Mucosa of rectum (tissue), 2 donors: ENCODE data around the gene PLEKHA8.

Source experiments
- H3K27ac ChIP-seq, 2 donors: one replicate each; pipeline ENCODE4 v1.7.0; 2013; ENCODE audit warnings: inconsistent platforms in 2 of 2, low read depth in 2 of 2, low read length in 2 of 2
- H3K27me3 ChIP-seq, 2 donors: one replicate each; pipeline ENCODE4 v1.7.0; 2013; ENCODE audit warnings: low read length in 2 of 2; ENCODE audit not compliant: control insufficient read depth in 2 of 2, insufficient read depth in 2 of 2
- H3K36me3 ChIP-seq, 2 donors: one replicate each; pipeline ENCODE4 v1.7.0; 2013; ENCODE audit warnings: low read length in 2 of 2; ENCODE audit not compliant: control insufficient read depth in 2 of 2, insufficient read depth in 2 of 2
- H3K4me1 ChIP-seq, 2 donors: one replicate each; pipeline ENCODE4 v1.7.0; 2013; ENCODE audit warnings: low read length in 2 of 2, mild to moderate bottlenecking in 1 of 2; ENCODE audit not compliant: control insufficient read depth in 2 of 2, insufficient read depth in 2 of 2
- H3K4me3 ChIP-seq, 2 donors: one replicate each; pipeline ENCODE4 v1.7.0; 2013; ENCODE audit warnings: low read length in 2 of 2
- H3K9ac ChIP-seq, 2 donors: one replicate each; pipeline ENCODE4 v1.7.0; 2013; ENCODE audit warnings: low read length in 2 of 2, low read depth in 1 of 2, mild to moderate bottlenecking in 1 of 2
- H3K9me3 ChIP-seq, 2 donors: one replicate each; pipeline ENCODE4 v1.7.0; 2013; ENCODE audit warnings: low read length in 2 of 2; ENCODE audit not compliant: control insufficient read depth in 2 of 2
- donor health status: healthy.
- donor health status: Normal muscosa, but diverticular disease.

The PLEKHA8 gene

DNA sequence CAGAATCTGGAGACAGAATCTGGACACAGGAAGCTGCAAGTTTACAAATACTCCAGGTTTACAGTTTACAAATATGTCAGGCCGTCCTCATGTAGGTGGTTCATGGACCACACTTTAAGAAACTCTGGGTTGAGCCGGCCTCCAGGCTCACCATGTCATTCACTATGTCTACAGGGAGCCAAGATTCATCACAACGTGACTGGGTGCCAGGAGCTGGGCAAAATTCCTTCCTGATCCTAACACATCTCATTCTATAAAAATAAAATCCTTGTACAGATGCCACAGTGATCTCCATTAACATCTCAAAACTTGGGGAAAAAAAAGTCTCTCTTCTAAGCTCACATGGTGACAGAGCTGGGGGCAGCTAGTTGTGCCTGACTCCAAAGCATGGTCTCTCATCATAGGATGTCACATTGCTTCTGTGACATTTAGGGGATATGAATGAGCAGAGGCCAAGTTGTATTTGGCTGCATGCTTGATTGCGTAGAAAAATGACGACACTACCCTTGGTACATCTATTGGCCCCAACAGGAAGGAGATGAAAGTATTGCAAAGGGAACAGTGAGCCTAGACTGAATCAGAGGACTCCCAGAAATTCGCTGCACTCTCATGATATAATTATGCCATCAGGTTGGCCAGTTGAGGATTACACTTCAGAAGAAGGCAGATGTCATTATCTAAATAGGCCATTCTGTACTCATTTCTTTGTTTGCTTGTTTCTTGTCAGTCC is 142.4 kb downstream of the PLEKHA8 start:
- H3K27me3 ChIP-seq, result no peaks in the 10 kb centered on the region
- H3K27ac ChIP-seq, result no peak overlapping the region
- H3K4me3 ChIP-seq, result no peak overlapping the region
- H3K4me1 ChIP-seq, result peaks cover 3 to 7% of the 10 kb centered on the region in 2 donors
- no peak overlapping the region for H3K9ac ChIP-seq
- no peaks in the 10 kb centered on the region for H3K36me3 ChIP-seq
- H3K9me3 ChIP-seq, result no peaks in the 10 kb centered on the region

DNA sequence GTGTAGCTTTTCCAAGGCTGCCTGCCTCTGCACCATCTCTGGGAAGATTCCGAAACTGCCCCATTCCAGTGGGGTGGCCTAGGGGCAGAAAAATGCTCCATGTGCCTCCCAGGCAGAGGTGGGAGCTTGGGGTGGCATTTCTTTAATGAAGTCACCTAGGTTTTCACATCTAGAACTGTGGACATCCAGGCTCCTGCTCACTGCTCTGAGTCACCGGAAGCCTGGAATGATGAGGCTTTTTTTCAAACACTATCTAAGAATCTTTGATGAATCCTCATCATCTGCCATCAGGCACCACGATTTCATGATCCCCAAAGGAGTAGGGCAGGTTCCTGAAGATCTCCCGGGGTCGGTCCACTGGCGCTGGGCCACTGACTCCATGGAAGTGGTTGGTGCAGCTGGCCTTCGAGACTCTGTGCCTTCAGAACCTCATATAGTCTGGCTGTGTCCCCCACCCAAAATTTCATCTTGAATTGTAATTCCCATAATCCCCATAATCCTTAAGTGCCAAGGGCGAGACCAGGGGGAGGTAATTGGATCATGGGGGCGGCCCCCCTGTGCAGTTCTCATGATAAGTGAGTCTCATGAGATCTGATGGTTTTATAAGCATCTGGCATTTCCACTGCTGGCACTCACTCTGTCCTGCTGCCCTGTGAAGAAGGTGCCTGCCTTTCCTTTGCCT is 143.7 kb downstream of the PLEKHA8 start:
- peaks cover 2 to 3% of the 10 kb centered on the region in 2 donors for H3K4me1 ChIP-seq
- no peak overlapping the region for H3K9ac ChIP-seq
- no peaks in the 10 kb centered on the region for H3K9me3 ChIP-seq
- H3K27me3 ChIP-seq, result no peaks in the 10 kb centered on the region
- no peaks in the 10 kb centered on the region for H3K36me3 ChIP-seq
- no peak overlapping the region for H3K27ac ChIP-seq
- H3K4me3 ChIP-seq, result no peak overlapping the region

DNA sequence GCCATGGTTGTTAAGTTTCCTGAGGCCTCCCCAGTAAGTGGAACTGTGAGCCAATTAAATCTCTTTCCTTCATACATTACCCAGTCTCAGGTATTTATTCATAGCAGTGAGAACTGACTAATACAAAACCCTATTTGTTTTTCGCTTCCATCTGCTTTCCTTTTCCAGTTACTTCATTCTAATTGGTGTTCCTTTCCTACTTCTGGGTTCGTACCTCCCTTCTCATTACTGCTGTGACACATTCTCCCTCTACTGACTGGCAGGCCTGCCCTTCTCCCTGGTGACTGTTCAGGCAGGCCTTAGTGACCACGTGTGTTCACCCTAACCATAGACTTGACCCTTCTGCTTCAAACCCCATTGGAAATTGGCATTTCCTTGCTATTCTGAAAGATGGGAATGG is 144.2 kb downstream of the PLEKHA8 start:
- Histone ChIP-seq H3K36me3 (no peaks in the 10 kb centered on the region), H3K4me3 (no peak overlapping the region), H3K27ac (peak overlapping the region in 1 of 2 donors; percentile 35), H3K9me3 (no peaks in the 10 kb centered on the region), H3K4me1 (peaks cover 2 to 3% of the 10 kb centered on the region in 2 donors), H3K27me3 (no peaks in the 10 kb centered on the region), H3K9ac (no peak overlapping the region)

DNA sequence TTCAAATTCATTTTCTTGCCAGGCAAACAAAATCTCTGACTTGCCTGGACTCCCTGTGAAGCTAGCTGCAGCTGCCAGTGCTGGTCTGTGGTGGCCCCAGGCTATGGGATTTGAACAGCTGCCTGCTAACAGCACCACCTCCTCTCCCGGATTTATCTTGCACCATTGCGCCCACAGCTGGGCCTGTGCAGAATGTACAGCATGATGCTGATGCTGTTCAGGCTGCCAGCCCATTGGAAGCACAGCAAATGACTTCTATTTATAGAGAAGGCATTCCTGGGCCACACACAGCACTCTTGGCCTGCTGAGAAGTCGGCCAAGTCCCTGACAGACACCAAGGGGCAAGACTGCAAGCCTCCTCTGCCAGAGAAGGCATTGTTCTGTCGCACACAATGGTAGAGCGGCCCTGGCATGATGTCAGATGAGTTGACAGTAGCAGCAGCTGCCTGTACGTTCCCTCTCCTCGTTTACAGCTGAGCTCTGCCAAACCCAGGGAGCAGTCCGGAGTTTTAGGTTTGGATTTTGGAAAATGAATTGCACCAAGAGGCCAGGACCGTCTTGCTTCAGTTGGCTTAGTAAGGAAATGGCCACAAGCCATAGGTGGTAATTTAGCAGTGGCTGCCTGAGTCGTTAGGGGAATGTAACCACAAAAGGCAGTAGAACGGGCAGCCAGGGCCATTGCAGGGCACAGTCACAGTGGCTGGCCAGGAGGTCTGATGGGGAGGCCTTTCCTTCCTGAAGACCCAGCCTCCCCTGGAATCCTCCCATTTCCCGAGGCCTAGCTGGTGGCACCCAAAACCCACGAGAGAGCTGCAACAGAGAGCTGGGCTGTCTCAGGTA is 145.1 kb downstream of the PLEKHA8 start:
- no peak overlapping the region for H3K27ac ChIP-seq
- no peaks in the 10 kb centered on the region for H3K36me3 ChIP-seq
- H3K27me3 ChIP-seq, result no peaks in the 10 kb centered on the region
- peaks cover 2 to 3% of the 10 kb centered on the region in 2 donors for H3K4me1 ChIP-seq
- no peak overlapping the region for H3K4me3 ChIP-seq
- no peak overlapping the region for H3K9ac ChIP-seq
- H3K9me3 ChIP-seq, result no peaks in the 10 kb centered on the region

DNA sequence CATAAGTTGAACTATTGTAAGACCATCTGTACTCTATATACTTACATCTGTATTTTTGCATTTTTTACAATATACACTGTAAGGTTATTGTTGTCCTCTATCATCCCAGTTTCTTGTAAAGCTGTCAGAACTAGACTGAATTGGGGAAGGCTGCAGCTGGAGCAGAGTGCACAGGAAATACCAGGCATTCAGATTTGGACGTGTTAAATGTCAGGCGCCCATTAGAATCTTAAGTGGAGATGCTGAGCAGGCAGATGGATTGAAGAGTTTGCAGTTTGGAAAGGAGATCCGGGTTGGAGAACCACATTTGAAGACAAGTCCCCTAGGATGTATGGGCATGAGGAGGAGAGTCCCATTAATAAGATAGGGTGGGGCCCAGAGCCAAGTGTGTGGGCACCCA is 147.0 kb downstream of the PLEKHA8 start:
- Histone ChIP-seq H3K4me3 (no peak overlapping the region), H3K27ac (no peak overlapping the region), H3K36me3 (no peaks in the 10 kb centered on the region), H3K4me1 (peaks cover 3 to 8% of the 10 kb centered on the region in 2 donors), H3K9ac (no peak overlapping the region), H3K27me3 (no peaks in the 10 kb centered on the region), H3K9me3 (no peaks in the 10 kb centered on the region)

DNA sequence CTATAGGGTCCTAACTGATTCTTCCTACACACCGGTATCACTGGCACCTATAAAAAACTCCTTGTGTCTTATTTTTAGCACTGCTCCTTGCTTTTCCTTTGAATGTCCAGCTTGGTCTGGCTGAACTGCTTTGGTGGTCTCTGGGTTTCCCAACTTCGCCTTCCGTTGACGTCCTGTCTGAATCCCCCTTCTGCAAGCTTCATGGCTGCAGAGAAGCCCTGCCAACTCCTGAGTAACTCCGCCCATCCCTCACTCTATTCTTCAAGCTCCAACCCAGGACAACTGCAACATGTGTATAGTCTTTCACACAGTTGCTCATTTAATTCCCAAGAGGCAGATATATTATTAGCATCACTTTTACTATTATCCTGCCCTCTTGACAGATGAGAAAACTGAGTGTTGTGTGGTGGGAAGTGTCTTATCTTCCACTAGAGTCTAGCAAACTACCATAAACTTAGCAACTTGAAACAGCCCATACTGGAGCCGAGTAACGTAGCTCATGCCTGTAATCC is 147.5 kb downstream of the PLEKHA8 start:
- Histone ChIP-seq H3K4me1 (peaks cover 3 to 8% of the 10 kb centered on the region in 2 donors), H3K27ac (no peak overlapping the region)

DNA sequence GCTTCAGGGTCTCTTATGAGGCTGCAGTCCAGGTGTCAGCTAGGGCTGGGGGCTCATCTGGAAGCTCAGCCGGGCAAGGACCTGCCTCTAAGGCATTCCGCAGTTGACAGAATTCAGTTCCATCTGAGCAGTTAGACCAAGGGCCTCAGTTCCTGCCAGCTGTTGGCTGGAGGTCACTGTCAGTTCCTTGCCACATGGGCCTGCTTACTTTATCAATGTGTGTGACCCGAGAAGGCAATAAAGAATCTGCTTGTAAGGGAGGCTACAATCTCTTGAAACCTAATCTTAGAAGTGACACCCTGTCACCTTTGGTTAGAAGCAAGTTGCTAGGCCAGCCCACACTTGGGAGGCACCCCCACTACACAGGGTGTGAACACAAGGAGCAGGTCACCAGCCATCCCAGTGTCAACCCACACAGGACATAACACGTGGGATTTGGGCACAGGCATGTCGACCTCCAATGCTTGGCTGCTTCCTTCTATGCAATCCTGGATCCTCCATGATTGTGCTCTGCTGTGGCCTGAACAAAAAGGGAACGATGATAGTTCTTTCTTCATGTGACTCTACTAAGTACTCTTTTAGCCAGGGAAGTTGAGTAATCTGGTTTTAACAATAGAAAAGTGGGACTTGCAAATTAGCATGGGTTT is 148.4 kb downstream of the PLEKHA8 start:
- H3K27ac ChIP-seq, result no peak overlapping the region

More for the DNA sequence above, 147.5 kb downstream of the PLEKHA8 start:
- Histone ChIP-seq H3K27me3 (no peaks in the 10 kb centered on the region), H3K9ac (no peak overlapping the region), H3K36me3 (no peaks in the 10 kb centered on the region), H3K4me3 (no peak overlapping the region), H3K9me3 (no peaks in the 10 kb centered on the region)

DNA sequence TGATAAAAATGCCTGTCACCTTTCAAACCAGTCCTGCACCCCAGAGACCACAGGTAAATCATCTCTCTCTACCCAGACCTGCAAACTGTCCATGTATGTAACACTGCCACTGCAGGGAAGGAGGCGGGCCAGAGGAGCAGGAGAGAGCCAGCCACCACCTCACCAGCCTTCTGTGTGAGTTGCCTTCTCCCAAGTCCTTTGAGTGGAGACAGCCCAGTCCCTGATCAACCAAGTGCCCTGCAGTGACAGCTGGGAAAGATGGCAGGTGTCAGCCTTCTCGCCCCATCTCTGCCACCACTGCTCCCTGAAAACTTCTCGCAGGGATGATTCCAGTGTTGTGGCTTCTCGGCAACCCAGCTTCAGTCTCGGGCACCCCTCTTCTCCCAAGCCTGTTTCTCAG is 149.0 kb downstream of the PLEKHA8 start:
- Histone ChIP-seq H3K36me3 (no peaks in the 10 kb centered on the region), H3K9ac (no peak overlapping the region), H3K4me3 (no peak overlapping the region), H3K27ac (no peak overlapping the region), H3K4me1 (peaks cover 3 to 8% of the 10 kb centered on the region in 2 donors), H3K9me3 (no peaks in the 10 kb centered on the region), H3K27me3 (no peaks in the 10 kb centered on the region)

More for the DNA sequence above, 148.4 kb downstream of the PLEKHA8 start:
- no peaks in the 10 kb centered on the region for H3K27me3 ChIP-seq
- H3K36me3 ChIP-seq, result no peaks in the 10 kb centered on the region
- H3K9ac ChIP-seq, result no peak overlapping the region
- H3K9me3 ChIP-seq, result no peaks in the 10 kb centered on the region
- peaks cover 3 to 8% of the 10 kb centered on the region in 2 donors for H3K4me1 ChIP-seq
- no peak overlapping the region for H3K4me3 ChIP-seq

DNA sequence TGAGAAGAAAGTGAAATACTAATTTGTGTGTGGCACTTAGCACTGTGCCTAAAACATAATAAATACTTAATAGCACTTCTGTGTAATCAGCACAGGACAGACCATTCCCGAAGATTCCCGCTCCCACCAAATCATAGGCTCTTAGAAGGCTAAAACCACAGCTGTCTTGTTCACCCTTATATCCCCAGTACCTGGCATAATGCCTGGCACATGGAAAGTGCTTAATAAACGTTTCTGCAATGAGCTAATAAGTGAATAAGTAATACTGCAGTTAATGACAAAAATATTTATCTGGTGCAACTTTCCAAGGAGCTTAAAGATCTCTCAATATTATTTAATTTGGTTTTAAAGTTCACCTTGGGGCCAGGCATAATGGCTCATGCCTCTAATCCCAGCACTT is 149.8 kb downstream of the PLEKHA8 start:
- Histone ChIP-seq H3K9ac (no peak overlapping the region), H3K27me3 (no peaks in the 10 kb centered on the region), H3K36me3 (no peaks in the 10 kb centered on the region), H3K4me1 (peaks cover 1 to 8% of the 10 kb centered on the region in 2 donors), H3K27ac (no peak overlapping the region), H3K9me3 (no peaks in the 10 kb centered on the region), H3K4me3 (no peak overlapping the region)
